IPS-NIHi7 (cell line): ENCODE results near the gene SPZ1.
"Not testable (repeated sequence)": the region's sequence is repeated elsewhere in the genome, so short reads cannot be mapped to it uniquely, and the experiment has no call there.

Experiments
- DNase-seq: peaks from one replicate; pipeline ENCODE4 v3.0.0; 2012; ENCODE audit warnings: mixed read lengths; ENCODE audit errors: extremely low spot score

Gene SPZ1

DNA sequence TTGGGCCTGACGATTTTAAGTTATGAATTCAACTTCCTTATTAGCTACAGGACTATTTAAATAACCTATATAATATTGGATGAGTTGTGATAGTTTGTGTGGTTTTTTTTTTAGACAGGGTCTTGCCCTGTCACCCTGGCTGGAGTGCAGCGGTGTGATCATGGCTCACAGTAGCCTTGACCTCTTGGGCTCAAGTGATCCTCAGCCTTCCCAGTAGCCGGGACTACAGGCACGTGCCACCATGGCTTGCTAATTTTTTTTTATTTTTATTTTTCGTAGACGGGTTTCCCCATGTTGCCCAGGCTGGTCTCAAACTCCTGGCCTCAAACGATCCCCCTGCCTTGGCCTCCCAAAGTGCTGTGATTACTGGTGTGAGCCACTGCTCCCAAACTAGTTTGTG, 17.6 kb downstream of the SPZ1 start:
- DNase-seq = no peak

DNA sequence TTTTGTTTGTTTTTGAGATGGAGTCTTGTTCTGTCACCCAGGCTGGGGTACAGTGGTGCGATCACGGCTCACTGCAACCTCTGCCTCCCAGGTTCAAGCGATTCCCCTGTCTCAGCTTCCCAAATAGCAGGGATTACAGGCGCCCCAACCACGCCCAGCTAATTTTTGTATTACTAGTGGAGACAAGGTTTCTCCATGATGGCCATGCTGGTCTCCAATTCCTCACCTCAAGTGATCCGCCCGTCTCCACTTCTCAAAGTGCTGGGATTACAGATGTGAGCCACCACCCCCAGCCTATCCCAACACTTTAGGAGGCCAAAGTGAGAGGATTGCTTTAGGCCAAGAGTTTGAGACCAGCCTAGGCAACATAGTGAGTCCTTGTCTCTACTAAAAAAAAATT, 19.3 kb downstream of the SPZ1 start:
- DNase-seq = no peak

DNA sequence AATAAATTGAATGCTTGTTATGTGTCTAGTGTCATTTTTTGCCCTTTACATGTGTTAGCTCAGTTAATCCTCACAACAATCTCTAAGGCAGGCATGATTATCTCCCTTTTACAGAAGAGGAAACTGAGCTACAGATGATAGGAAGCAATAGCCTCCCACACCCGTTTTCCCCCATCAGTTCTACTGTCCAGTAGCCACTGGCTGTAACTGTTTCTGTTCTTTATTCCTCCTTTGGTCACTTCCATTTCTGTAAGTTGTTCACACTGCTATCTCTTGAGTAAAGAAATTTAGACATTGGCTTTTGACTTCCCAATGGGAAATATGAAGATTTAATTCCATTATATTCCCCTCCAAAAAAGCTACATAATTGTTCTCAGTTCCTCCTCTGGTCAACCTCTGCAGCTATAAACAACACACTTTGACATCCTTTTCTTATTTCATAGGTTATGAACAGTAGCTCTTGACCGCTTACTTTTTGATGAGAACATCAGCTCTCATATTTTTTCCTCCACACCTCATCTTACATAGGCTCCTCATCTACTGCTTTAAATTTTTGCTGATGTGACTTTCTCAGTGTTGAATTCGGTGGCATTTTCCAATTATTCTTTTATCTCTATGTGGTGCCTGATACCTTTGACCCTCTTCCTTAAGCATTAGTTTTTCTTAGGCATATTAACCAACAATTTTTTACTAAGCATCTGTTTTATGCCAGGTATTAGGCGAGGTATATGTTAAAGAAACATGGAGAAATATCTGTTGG, 21.4 kb downstream of the SPZ1 start:
- no peak for DNase-seq

DNA sequence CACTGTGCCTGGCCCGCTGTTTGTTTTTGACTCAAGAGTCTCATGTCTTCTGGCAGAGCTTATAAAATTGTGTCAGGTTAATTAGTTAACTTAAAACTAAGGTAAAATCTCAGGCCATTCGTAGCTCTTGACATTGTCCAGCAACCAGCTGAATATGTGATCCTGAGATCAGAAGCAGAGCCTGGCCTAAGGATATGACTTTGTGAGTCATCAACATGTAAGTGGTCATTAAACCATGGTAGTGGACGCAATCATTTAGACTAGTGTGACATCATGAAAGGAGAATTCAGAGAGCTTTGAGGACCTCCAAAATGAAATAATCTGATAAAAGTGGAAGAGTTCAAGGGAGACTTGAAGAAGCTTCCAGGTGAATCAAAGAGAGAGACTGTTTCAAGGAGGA, 23.3 kb downstream of the SPZ1 start:
- DNase-seq = no peak

DNA sequence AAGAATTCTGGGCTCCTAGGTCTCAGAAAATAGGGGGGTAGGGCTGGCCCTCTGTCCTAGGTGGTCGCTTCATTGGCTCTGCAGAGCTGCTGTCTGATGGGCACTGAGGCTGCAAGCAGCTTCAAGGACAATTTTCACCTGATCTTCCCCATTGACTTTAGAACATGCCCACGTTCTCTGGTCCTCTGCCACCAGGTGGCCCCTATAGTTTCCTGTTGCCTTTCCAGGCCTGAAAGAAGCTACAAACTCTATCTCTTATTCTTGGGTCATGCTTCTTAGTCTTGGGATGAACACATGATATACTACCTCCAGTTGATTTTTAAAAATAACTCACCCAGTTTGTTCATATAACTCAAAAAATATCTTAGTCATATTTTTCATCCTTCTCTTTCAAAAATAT, 26.3 kb downstream of the SPZ1 start:
- peak; percentile 71 for DNase-seq

DNA sequence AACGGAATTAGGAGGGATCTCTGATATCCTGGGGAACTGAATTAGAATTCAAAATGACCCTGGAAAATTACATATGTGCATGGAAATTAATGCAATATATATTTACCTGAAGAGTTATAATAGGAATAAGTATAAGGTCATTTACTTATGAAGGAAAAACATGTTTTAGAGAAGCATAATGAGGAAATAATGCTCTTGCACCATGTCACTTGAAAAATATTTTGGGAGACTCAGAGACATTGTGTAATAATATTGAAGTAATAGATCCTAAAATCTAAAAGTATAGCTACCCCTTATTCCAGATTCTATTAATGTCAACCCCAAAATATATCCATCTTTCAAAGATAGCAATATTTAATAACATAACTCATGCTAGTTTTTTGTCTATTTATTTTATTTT, 28.4 kb downstream of the SPZ1 start:
- no peak for DNase-seq

DNA sequence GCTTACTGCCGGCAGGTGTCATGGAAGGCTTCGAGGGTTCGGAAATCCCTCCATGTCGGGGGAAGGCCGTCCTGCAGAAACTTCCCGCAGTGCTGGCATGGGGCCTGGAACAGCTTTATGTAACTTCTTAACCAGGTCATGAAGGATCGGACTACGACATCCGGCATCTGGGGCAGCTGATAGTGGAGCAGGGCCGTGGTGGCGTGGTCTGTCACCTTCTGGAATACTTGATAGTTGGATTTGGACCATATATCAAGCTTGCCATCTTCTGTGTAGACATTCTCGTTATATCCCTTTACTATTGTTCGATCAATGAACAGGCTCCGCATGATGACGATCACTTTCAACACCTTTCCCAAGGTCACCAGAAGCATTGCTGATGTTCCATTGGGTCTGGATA, 31.2 kb downstream of the SPZ1 start:
- DNase-seq = not testable (repeated sequence)

DNA sequence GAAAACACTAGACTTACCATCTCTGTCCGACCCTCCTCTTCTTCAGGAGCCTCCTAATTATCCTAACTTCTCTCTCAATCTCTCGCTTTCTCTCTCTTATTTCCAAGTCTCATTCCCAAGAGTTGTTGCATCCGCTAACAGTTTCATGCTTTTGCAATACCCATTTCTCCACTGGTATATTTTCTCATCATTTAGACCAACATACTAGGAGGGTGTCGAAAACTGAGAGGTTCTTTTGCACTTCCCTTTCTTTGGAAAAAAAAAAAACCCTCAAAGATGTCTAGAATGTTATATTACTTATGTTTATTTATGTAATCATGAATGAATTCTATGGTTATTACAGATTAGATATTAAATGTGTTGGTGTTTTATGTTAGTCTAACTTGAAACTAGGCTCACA, 35.9 kb downstream of the SPZ1 start:
- DNase-seq = no peak

DNA sequence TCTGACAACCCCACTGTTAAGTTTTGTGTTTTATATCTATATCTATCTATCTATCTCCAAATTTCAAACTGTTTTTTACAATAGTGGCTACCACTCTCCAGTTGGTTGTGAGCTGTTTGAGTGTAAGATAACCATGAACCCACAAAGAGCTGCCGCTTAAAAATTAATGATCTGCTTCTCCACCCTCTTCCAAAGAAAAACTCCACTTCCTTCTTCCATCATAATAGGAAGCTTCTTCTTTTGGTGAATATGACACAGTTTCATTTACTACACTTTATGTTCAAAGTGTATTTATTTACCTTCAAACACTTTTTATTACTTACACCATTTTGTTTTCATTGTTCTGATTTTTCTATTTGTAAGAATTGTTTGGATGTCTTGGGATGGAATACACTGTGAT, 37.9 kb downstream of the SPZ1 start:
- DNase-seq = no peak

DNA sequence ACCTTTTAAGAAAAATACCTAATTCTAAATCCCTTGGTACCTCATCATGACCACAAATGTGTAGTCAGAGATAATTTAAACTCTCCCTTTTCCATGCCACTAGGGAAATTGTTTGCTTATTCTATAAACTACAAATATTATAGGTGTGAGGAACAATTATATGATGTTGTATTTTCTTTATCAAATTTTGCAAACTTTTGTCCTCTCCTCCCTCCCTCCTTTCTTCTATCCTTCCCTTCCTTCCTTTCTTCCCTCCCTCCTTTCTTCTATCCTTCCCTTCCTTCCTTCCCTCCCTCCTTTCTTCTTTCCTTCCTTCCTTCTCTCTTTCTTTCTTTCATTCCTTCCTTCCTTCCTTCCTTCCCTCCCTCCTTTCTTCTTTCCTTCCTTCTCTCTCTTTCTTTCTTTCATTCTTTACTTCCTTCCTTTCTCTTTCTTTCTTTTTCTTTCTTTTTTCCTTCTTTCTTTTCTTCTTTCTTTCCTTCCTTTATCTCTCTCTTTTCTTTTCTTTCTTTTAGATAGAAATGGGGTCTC, 41.2 kb downstream of the SPZ1 start:
- no peak for DNase-seq

DNA sequence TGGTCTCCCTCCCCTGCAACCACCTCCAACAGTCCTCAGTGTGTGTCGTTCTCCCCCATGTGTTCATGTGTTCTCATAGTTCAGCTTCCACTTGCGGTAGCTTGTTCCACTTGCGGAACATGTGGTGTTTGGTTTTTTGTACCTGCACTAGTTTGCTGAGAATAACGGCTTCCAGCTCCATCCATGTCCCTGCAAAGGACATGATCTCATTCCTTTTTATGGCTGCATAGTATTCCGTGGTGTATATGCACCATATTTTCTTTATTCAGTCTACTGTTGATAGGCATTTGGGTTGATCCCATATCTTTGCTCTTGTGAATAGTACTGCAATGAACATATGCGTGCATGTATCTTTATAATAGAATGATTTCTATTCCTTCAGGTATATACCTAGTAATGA, 45.1 kb downstream of the SPZ1 start:
- no peak for DNase-seq

DNA sequence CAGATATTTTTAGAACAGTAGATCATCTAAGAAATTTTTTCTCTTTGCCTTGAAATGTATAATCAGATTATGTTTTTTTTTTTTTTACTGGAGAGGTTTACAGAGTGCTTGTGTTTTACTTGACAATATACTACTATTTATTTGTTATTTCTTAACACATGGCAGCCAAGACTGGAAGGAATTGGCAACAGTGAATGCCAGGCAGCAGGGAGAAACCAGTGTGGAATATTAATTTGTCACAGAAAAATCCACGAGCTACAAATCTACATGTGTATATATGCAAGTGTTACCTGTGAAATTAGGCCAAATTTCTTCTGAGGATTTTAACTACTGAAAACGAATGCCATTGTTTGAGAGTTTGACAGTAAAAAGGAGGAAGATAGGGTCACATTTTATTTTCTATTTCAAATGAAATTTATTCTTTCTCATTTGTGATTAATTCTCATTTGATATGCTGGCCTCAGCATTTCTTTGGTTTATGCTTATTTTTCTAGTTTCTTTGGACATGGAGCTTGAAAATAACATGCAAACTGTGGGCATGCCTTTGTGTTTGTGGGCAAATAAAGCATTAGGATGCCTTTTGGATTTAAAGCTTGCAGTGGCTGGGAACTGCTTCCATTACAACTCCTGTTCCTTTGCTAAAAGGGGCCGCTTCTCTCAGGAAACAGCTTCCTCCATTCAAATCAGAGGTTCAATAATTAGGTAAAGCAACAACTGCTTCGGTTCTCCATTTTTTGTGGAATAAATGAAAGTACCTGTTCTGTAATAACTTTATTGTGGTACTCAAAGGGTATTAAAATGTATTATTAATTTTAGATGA, 49.1 kb downstream of the SPZ1 start:
- DNase-seq = no peak

DNA sequence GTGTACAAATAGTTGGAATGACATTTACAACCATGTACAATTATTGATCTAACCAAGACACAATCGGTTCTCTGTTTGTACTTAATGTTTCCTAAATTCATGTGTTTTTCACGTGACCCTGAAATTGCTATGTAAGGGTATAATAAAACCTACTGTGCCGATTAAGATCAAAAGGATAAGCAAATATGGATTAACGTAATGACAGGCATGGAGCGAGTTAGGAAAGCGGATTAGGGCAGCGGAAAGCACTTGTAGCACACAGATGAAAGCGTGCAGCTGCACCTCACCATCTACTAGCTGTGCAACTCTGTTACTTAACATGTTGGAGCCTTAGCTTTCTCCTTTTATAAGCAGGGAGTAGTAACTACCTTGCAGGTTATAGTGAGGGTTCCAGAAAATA, 49.7 kb downstream of the SPZ1 start:
- DNase-seq = no peak

DNA sequence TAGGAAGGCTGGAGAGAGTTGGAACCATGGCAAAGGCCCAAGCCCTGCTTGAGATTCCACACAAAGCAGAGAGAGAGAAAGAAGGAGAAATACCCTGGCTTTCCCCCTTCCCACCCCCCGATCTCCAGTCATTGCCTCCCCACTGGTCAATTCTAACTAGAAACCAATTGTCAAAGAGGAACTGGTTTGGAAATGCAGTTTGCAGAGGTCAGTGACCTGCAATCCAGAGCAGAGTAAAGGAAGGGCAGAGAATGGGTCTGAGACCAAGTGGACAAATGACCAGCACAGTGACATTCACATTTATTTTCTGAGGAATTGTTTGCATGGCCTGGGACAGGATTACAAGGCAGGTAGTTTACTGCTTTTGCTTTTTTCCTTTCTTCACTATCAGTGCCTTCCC, 50.6 kb downstream of the SPZ1 start:
- no peak for DNase-seq
